ENCODE measurements around the gene AMBP.

DNA sequence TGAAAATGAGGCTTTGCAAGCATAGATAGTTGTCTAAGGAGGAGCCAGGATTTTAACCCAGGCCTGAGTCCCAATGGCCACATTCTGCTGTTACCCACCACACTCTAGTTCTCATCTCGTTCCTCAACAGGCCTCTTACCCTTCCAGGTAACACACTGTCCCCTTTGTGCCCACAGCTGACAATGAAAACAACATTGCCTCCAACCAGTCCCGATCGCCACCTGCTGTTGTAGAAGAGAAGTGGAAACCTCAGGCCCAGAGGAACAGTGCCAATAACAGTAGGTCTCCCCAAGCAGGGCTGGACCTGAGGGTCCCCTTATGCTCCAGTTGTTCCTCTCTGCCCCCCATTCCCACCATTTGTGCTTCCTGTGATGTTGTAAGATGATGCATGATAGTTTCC lies 30.4 kb downstream of the AMBP start:
- TF ChIP-seq SIN3A (IDR thresholded peaks at IDR 0.05; ENCODE audit: borderline replicate concordance, insufficient read depth, low read length) (no peak), POLR2AphosphoS5 (IDR thresholded peaks at IDR 0.05; ENCODE audit: low read depth, low read length) (no peak)

All from PFSK-1 (cell line).